Superior temporal gyrus (tissue), 1 donor: ENCODE data around the gene ABLIM1.
"Not testable (repeated sequence)": the region's sequence is repeated elsewhere in the genome, so short reads cannot be mapped to it uniquely, and the experiment has no call there.

Experiments
- DNase-seq: peaks from one replicate; pipeline ENCODE4 v3.0.0-alpha.2; 2016; ENCODE audit errors: extremely low spot score

Gene ABLIM1

DNA sequence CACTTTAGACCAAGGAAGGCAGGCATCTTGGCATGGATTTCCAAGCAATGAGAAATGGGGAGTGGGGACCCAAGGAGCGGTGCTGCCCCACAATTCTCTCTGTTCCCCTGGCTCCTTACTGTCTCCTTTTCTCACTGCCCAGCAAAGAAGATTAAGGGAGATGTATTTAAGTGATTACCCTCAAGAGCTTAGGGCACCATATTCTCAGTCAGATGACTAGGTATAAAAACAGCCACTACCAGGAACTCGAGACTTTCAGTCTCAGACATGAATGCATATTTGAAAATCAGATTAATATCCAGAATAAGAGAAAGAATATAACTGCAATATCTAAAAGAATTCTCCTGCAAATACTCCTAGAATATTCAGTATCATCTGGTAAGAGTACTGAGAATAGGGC is at the start of gene ABLIM1:
Gene ABLIM1, minus strand, starts transcription at position 101 of the 400 bp plus-strand sequence. Its CDS starts 75 bp downstream, at position 26.
- no peak for DNase-seq

DNA sequence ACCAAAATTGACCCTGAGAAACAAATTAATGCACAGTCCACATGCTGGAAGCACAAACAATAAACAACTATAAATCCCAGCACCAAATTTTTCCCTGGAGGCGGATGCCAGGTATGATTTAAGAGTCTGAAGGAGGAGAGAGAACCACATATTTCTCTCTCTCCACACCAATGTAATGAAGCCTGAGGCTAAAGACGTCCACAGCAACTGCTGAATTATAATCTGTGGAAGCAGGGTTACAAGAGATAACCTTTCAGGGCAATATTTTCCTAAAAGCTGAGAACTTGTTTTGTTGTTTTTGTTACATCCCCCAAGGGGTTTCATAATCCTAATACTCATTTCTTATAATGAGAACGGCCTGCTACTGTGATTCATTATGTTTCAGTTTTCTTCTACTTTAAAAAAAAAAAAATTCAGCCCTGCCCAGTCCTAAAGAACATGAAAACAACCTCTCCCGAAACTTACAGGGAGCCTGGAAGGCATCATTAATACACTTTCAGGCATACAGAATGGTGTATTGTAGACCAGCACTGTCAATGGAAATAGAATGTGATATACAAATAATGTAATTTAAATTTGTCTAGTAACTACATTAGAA is 48.5 kb upstream of the ABLIM1 start:
- DNase-seq, result no peak

DNA sequence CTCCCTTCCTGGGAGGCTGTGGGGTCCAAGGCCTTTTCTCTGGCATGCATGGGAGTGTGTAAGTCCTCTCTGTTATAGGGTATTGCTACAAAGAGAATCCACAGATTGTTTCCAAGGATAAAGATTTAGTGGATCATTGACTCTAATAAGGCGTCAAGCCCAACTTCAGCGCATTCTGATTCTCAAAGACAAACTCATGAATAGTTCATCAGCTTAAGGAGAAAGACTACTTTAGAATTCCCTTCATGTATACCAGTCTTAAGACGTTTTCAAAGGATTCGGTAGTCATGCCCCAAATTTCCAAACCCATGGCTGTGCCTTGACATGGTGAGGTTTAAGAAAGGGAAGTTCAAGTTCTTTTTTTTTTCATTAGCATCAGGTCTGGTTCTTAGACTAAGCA is 46.6 kb upstream of the ABLIM1 start:
- no peak for DNase-seq

DNA sequence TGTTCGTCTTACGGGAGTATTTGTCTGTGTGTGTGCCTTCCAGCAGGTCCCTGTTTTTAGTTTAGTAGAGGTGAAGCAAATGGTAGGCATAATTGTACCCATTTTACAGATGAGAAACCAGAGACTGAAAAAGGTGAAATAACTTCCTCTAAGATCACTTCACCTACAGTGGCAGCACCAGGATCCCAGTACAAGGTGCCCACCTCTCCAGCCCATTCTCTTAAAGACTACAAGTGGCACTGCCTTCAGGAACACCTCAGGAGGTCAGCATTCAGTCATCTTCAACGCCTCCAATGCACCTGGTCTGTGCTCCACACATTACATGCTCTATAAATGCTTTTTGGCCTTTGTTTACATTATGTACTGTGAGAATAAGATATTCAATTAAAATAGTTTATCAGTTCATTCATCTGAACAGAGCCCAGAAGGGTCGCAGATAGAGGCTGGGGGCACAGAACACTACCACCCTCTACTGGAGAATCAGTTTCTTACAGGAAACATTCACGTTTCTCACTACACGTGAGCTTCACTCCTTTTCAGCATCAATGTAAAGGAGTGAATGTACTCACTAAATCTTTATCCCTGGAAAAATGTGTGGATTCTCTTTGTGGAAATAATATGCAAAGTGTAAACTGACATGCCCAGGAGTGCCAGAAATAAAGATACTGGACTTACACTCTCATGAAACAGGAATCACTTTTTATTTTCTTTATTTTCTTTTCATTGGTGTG is 45.5 kb upstream of the ABLIM1 start:
- DNase-seq, result peak; percentile 32

DNA sequence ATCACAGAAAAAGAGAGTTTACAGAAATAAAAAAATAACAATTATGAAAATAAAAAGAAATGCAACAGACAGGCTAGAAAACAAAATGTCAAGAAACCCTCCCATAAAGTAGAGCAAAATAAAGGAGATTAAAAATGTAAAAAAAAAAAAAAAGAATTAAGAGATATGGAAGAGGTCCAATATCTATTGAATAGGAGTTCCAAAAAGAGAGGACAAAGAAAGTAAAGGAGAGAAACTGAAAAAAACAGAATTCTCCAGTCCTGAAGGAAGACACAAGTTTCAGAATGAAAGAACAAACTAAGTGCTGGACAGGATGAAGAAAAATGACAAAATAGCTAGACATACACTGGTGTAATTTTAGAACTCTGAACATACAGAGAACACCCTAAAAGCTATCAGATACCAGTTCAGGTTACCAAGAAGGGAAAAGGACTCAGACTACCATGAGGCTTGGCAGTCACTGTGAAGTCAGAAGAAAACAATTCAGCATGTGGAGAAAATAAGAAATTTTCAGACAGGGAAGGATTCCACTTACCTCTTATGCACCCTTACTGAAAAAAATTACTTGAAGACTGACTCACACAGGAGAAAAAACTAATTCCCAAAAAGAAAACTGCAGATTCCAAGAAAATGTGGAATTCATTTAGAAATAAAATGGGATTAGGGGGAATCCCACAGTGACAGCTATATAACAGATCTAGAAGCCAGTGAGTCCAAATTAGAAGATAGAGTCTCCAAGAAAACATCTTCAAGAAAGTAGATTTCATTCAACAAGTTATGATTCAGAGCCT is 40.4 kb upstream of the ABLIM1 start:
- DNase-seq, result no peak

DNA sequence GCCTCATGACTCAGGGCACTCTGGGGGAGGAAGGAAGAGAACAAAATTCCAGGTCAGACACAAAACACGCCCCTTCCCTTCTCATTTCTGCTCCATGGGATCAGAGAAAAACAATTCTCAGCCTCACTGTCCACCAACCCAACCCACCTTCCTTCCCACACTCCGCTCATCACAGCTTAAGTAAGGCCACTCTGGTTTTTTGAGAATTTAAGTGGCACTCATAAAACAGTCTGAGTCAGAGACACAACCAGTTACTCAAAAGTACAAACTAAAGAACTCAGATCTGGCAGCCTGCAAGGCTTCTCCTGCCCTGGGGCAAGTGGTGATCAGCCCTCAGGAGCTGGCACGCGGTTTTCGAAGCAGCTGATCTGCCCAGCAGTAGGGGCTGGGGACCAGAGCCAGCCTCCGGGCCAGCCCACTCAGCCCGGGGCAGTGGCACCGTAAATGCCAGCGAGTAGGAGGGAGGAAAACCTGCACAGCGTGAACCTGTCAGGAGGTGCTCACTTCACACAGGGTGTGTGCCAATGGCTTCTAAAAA is 39.1 kb upstream of the ABLIM1 start:
- DNase-seq, result no peak

DNA sequence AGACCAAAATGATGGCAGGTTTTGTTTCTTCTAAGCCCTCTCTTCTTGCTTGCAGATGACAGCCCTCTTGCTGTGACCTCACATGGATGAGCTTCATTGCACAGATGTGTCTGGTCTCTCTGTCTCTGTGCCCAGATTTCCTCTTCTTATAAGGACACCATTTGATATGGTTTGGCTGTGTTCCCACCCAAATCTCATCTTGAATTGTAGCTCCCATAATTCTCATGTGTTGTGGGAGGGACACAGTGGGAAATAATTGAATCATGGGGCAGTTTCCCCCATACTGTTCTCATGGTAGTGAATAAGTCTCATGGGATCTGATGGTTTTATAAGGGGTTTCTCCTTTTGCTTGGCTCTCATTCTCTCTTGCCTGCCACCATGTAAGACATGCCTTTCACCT is 38.2 kb upstream of the ABLIM1 start:
- not testable (repeated sequence) for DNase-seq

DNA sequence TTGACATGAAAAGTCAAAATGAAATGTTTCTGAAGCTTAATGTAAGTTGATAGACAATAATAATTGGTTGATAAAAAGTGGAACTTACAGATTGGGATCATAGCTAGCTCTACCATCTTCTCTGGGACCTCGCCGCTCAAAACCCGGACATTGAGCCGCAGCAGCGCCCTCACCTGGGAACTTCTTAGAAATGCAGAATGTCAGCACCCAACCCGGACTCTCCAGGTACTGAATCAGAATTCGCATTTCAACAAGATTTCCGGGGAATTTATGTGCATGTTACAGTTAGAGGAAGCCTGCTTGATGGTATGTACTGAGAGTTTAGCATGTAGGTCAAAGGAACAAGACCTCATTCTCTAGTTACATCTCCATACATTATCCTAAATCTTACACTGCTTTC is 36.7 kb upstream of the ABLIM1 start:
- no peak for DNase-seq

DNA sequence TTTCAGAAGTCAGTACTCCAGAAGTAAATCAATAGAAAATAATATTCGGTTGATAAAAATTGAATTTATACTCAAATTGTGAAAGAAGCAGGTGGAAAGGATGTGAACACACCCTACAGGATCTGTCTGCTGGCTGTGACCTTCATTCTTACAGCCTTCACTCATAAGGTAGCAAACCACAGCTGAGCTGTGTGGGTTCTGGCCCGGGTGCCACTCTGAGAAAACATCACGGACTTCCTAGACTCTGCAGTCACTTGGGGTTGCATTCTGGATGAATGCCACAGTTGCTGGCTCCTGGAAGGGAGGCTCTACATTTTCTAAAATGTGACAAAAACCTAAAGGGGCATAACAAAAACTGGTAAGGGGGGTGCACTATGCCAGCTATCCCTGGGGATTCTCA is 36.0 kb upstream of the ABLIM1 start:
- no peak for DNase-seq

DNA sequence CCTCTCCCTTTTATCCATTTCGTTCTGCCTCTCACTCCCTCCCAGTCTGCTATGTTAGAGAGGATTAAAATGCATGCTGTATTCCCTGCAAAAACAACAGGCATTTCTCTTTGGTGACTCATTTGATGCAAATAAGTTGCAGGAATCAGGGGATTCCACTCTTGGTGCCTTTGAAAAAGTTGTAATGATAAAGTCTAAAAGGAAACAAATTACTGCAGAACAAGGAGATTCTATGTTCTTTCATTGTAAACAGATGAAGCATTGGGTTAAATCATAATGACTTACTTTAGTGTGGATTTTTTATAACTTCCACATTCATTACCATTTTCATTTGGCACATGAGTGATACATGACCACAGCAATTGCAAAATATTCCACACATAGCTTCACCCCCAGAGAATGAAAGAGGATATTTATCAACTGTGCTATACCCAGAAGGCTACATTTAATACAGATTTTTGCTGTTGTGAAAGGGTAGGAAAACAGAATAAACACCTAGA is 33.4 kb upstream of the ABLIM1 start:
- no peak for DNase-seq

DNA sequence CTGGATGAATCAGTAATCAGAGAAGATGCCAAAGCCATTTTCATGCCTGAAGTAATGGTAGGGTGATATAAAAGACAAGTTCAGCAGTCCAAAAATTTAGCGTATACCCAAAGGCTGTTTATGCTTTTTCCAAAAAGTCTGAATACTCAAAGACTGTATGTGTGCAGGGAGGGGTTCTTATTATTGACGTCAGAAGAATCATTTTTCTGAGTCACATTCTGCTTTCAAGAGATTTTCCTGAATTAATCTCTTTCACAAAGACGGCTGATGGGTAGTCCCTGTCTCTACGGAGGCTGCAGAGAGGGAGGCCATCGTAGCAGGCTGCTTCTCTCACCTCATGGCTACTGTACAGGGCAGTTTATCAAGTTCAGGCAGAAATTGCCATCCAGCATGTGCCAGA is 30.7 kb upstream of the ABLIM1 start:
- DNase-seq, result no peak

DNA sequence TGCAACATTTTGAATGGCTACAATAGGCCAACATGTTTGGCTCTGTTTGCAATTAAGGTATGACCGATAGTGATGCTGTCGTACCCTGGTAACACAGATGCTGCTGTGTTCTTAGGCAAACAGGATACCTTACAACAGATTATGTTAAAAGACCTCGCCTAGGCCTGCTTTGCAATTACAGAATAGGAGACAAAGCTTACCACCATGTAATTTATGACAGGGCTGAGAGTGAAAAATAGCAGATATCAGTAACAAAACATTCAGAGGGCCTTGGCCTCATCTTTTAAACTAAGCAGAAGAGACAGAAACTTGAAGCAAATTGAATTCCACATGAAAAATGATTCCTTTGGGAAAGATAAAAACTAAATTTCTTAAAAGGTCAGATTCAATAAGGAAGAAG is 29.4 kb upstream of the ABLIM1 start:
- DNase-seq, result no peak

DNA sequence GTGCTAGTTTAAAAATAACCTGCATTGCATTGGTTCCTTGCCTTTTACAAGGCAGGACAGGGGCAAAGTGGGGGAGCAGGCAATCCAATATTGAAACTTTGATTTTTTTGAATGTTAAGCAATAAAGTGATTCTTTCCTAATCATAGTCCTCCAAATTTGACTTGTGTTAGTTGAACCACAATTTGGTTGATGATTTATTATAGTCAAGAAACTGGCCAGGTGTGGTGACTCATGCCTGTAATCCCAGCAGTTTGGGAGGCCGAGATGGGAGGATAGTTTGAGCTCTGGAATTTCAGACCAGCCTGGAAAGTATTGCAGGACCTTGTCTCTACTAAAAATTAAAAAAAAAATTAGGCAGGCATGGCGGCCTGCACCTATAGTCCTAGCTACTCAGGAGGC is 27.9 kb upstream of the ABLIM1 start:
- DNase-seq, result no peak

DNA sequence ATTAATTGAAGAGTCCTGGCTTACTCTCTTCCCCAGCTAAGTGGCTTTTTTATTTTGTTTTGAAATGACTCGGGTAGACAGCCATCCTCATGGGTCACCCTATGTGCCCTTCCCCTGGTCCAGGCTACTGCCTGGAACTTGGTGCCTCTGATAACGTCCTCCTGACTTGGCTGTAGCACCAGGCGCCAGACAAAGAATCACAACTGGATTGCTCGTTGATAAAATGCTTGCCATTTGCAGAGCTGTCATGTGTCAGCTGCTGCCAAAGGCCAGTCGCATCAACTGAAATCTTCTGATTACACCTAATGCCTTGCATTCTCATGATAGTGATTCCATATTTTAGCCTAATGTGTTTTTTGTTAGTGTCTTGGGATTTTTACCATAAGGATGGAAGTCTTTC is 27.4 kb upstream of the ABLIM1 start:
- no peak for DNase-seq

DNA sequence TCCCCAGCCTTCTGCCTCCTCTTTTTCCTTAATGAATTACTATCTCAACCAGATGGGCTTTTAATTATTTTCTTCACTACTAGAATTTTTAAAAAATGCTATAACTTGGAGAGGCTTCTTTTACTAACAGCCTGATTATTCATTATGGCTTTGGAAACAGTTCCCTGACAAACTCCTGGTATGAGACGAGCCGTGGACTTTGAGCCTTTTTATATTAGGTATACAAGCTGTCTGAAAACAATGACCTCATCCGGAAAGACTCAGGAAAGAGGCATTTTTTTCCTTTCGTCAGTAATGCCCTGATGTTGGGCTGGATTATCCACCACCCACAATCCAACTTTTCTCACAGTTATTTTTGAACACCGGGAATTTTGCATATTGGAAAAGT is 26.7 kb upstream of the ABLIM1 start:
- no peak for DNase-seq

DNA sequence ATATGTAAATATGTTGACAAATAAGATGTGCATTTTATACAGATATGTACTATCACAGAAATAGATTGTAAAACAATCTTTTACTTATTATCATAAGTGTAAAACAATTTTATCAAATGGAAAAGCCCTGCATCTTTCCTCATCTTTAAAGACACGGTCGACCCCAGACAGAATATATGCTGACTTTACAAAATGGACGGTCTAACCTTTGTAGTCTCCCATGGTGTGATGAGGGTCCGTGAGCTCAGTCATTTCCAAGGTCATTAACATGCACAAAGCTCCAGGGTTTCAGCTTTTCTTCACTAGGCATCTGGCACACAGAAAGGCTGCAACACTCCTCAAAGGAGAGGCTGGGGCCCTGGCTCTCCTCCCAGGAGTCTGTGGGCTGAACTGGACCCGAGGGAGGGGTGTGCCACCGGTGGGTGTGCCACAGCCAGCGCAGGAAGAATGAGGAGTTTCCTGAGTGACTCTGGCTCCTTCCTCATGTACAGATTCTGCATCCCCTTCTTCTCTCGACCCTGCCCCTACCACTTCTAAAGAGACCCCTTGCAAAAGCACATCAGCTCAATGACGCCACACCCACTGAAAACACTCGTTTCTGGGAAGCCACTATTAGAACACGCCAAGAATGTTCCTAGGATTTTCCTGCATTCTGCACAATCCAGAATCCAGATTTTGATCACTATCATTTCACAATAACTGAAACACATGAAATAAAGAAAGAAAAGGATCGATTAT is 26.2 kb upstream of the ABLIM1 start:
- no peak for DNase-seq

DNA sequence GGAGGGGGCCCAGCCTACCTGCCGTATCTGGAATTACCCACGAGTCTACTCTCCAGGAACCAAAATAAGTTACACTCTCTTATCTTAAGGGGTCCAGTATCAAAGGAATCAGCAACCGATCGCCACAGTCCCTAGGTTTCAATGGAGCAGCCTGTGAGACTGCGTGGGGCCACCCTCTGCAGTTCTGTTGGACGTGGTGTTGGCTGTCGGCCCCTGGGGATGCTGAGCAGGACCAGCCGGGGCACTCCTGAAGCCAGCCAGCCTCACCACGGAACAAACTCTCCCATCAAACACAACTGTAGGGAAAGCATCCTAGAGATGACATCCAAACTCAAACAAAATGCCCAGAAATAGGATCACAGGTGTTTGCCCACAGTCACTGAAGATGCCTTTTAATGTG is 25.5 kb upstream of the ABLIM1 start:
- DNase-seq, result no peak

DNA sequence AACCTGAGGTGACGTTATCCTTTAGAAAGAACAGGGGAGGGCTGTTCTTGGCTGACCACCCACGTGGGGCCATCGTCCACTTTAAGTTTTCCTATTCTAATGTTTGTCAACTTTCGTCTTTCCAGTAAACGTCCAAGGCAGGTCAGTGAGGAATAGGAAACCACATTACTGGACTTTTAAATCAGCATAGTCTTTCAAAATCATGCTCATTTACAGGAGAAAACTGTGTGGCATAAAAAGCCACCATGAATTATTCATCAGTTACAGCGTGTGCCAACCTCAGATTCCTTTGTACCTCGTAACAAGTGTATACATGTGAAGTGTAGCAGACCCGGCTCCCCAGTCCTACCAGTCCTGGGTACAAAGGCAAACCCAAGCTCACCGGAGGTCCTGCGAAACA is 25.1 kb upstream of the ABLIM1 start:
- no peak for DNase-seq

DNA sequence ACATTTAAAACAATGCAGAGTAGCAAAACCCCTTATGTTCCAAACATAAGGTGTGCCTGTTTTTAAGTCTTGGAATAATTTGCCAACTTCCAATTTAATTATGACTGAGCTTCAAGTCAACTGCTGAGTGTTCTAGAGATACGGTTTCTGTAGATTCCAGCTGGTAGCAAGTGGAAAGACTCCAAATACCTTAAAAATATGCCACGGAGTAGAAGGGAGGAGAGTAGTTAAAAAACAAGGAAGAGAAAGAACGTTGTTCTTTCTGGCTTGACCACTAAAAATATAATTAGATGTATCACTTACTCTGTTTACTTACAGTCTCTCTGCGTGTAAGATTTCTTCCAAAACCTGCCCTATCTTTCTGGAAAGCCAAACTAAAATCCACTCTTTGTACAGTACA is 24.5 kb upstream of the ABLIM1 start:
- DNase-seq, result peak; percentile 65

DNA sequence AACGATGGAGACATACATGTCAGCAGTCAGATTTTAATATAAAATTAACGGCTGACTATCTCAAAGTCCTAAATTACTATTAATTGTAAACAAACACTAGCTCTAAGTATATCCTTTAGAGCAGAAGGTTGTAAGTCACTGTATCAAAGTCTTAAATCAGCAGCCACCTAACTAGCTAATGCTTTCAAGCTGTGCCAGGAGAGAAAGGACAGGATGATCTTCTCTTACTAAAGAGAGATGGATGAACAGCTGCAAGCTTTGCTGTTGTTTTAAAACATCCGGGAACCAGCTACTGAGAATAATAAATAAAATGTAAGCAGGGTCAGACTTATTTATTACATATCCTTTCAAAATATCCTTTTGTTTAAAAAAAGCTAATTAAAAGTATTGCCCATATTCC is 24.0 kb upstream of the ABLIM1 start:
- DNase-seq, result no peak

DNA sequence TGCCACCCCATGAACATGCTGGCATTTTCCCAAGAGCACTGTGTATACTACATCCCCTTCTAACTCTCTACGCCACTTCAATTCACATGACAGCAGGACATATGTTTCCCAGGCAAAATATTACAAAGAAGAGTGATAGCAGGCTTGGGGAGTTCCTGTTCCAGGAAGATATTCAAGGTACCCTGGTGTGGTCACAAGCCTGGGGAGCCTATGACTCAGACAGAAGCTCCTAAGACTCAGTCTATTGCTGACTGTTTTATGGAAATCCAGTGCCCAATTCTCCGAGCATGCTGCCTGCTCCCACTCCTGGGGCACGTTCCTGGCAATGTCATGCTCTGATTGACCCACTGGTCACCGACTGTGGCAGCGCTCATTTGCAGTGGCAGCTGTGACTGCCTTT is 23.5 kb upstream of the ABLIM1 start:
- no peak for DNase-seq
